HEK293 (cell line): ENCODE measurements around the gene PCSK5.

ENCODE experiments used
- CTCF ChIA-PET: fragments of 350-600 bp; formaldehyde crosslinking; extraction: SDS; loops from one replicate; lab custom pipeline; 2021; ENCODE audit warnings: antibody characterized with exemption; lab: Yijun Ruan, JAX
- POLR2A ChIA-PET: fragments of 300-600 bp; formaldehyde crosslinking; extraction: SDS; loops from one replicate; lab custom pipeline; 2020; ENCODE audit warnings: antibody characterized with exemption, inconsistent platforms; lab: Yijun Ruan, JAX
- H3K27ac ChIP-seq: fragments of 200-500 bp; sonication (Bioruptor generic); 2 replicates; pipeline ENCODE4 v1.5.1; 2014; ENCODE audit warnings: low read depth, low read length, control low read depth, inconsistent platforms; ENCODE audit errors: extremely low read depth
- H3K36me3 ChIP-seq, 2 experiments: fragments of 200-500 bp in 1 of 2; sonication (Bioruptor generic) in 1 of 2; 1 replicate in 1 of 2; 2 replicates in 1 of 2; pipeline ENCODE4 v1.5.1; 2014 to 2017; ENCODE audit warnings: inconsistent platforms in 2 of 2, low read length in 2 of 2; ENCODE audit not compliant: control insufficient read depth in 2 of 2, insufficient read depth in 1 of 2
- H3K4me1 ChIP-seq: fragments of 200-500 bp; sonication (Bioruptor generic); 2 replicates; pipeline ENCODE4 v1.5.1; 2014; ENCODE audit warnings: mild to moderate bottlenecking, low read length, inconsistent platforms; ENCODE audit not compliant: control insufficient read depth, insufficient read depth
- H3K4me3 ChIP-seq: 2 replicates; pipeline ENCODE4 v1.5.1; 2011; ENCODE audit warnings: low read depth, mild to moderate bottlenecking, control low read depth, low read length, moderate library complexity
- H3K9me3 ChIP-seq: fragments of 200-500 bp; sonication (Bioruptor generic); 2 replicates; pipeline ENCODE4 v1.5.1; 2014; ENCODE audit warnings: low read depth, low read length, inconsistent platforms; ENCODE audit not compliant: control insufficient read depth, insufficient read depth
- KLF16 ChIP-seq: fragments of 450-650 bp; formaldehyde crosslinking; IDR thresholded peaks from 2 replicates; pipeline ENCODE4 v1.5.1; 2017; ENCODE audit warnings: missing biosample characterization, missing genetic modification characterization
- PRDM4 ChIP-seq: fragments of 450-650 bp; formaldehyde crosslinking; IDR thresholded peaks from 2 replicates; pipeline ENCODE4 v1.5.1; 2017; ENCODE audit warnings: missing biosample characterization, missing genetic modification characterization
- PRDM6 ChIP-seq: fragments of 450-650 bp; formaldehyde crosslinking; IDR thresholded peaks from 2 replicates; pipeline ENCODE4 v1.5.1; 2017; ENCODE audit warnings: missing biosample characterization, missing genetic modification characterization
- YY2 ChIP-seq: fragments of 450-650 bp; formaldehyde crosslinking; IDR thresholded peaks from 2 replicates; pipeline ENCODE4 v1.5.1; 2016; ENCODE audit warnings: missing biosample characterization, missing genetic modification characterization
- ZBTB7A ChIP-seq: fragments of 450-650 bp; formaldehyde crosslinking; IDR thresholded peaks from 2 replicates; pipeline ENCODE4 v1.5.1; 2016; ENCODE audit warnings: low read depth, missing biosample characterization, missing genetic modification characterization
- ZNF121 ChIP-seq: fragments of 450-650 bp; formaldehyde crosslinking; IDR thresholded peaks from 2 replicates; pipeline ENCODE4 v1.5.1; 2016; ENCODE audit warnings: missing biosample characterization, missing genetic modification characterization
- ZNF133 ChIP-seq: fragments of 450-650 bp; formaldehyde crosslinking; IDR thresholded peaks from 2 replicates; pipeline ENCODE4 v1.5.1; 2016; ENCODE audit warnings: missing biosample characterization, missing genetic modification characterization
- ZNF169 ChIP-seq: fragments of 450-650 bp; formaldehyde crosslinking; IDR thresholded peaks from 2 replicates; pipeline ENCODE4 v1.5.1; 2016; ENCODE audit warnings: missing biosample characterization, missing genetic modification characterization
- ZNF18 ChIP-seq: fragments of 450-650 bp; formaldehyde crosslinking; IDR thresholded peaks from 2 replicates; pipeline ENCODE4 v1.5.1; 2016; ENCODE audit warnings: missing biosample characterization, missing genetic modification characterization
- ZNF239 ChIP-seq: fragments of 450-650 bp; formaldehyde crosslinking; IDR thresholded peaks from 2 replicates; pipeline ENCODE4 v1.5.1; 2016; ENCODE audit warnings: missing biosample characterization, missing genetic modification characterization
- ZNF335 ChIP-seq: fragments of 450-650 bp; formaldehyde crosslinking; conservative IDR thresholded peaks from 2 replicates; pipeline ENCODE4 v1.5.1; 2016; ENCODE audit warnings: missing biosample characterization, missing genetic modification characterization
- ZNF398 ChIP-seq: fragments of 450-650 bp; formaldehyde crosslinking; IDR thresholded peaks from 2 replicates; pipeline ENCODE4 v1.5.1; 2017; ENCODE audit warnings: missing biosample characterization, missing genetic modification characterization
- ZNF426 ChIP-seq: fragments of 450-650 bp; formaldehyde crosslinking; IDR thresholded peaks from 2 replicates; pipeline ENCODE4 v1.5.1; 2017; ENCODE audit warnings: missing biosample characterization, missing genetic modification characterization, mild to moderate bottlenecking, inconsistent platforms, moderate library complexity
- ZNF585B ChIP-seq: fragments of 450-650 bp; formaldehyde crosslinking; IDR thresholded peaks from 2 replicates; pipeline ENCODE4 v1.5.1; 2016; ENCODE audit warnings: missing biosample characterization, missing genetic modification characterization
- ZNF777 ChIP-seq: fragments of 450-650 bp; formaldehyde crosslinking; IDR thresholded peaks from 2 replicates; pipeline ENCODE4 v1.5.1; 2017; ENCODE audit warnings: missing biosample characterization, missing genetic modification characterization, borderline replicate concordance
- ZNF830 ChIP-seq: fragments of 450-650 bp; IDR thresholded peaks from 2 replicates; pipeline ENCODE4 v1.5.0; 2018; ENCODE audit warnings: missing biosample characterization, missing genetic modification characterization, low read depth, mild to moderate bottlenecking, moderate library complexity

The PCSK5 gene

GRCh38 chr9:75941066-75941465 is 50.6 kb downstream of the PCSK5 start (continued):
- TF ChIP-seq PRDM4 (peak; percentile 90), PRDM6 (tag by site-specific recombination) (peak; percentile 90), ZNF830 (tag by site-specific recombination) (no peak), KLF16 (no peak), ZNF426 (no peak), ZNF398 (tag by site-specific recombination) (no peak), ZNF18 (tag by site-specific recombination) (peak; percentile 54; the same call in 1 of the 2 replicates)

- no peak for TF ChIP-seq ZNF585B (tag by site-specific recombination)
- TF ChIP-seq ZNF777 (tag by site-specific recombination): no peak
- TF ChIP-seq ZNF121: no peak
- TF ChIP-seq ZNF335 (tag by site-specific recombination): no peak
- TF ChIP-seq ZBTB7A (tag by site-specific recombination): no peak
- TF ChIP-seq YY2 (tag by site-specific recombination): no peak
- no peak for TF ChIP-seq ZNF133 (tag by site-specific recombination)
- TF ChIP-seq ZNF169: no peak
- no peak for TF ChIP-seq ZNF239 (tag by site-specific recombination)
- peaks cover 9% of the 10 kb centered on the region for H3K4me1 ChIP-seq
- 0 out of 2 replicates have a peak overlapping the region, but pooled peaks have one; percentile 44 for H3K27ac ChIP-seq
- POLR2A ChIA-PET: no interaction called here
- H3K9me3 ChIP-seq: no peaks in the 10 kb centered on the region
- H3K4me3 ChIP-seq: no peak overlapping the region
- CTCF ChIA-PET: no interaction called here
- H3K36me3 ChIP-seq: no peaks in the 10 kb centered on the region
Measured at GRCh38 chr9:75941577-75942311, 51.3 kb downstream of the PCSK5 start.
